ENCODE data around the gene CD2AP.
"Not testable (repeated sequence)": the region's sequence is repeated elsewhere in the genome, so short reads cannot be mapped to it uniquely, and the experiment has no call there.

Gene CD2AP

GRCh38 chr6:47633141-47633540, 155.6 kb downstream of the CD2AP start:
- DNase-seq (ENCODE audit: low read depth in 2 of 2) = no peak

GRCh38 chr6:47634210-47635047, 156.8 kb downstream of the CD2AP start:
- no peak for DNase-seq (ENCODE audit: low read depth in 2 of 2)

GRCh38 chr6:47646689-47647088, 169.1 kb downstream of the CD2AP start:
- no peak for DNase-seq (ENCODE audit: low read depth in 2 of 2)

- DNase-seq (ENCODE audit: low read depth in 2 of 2) = no peak
These were observed 169.6 kb downstream of the CD2AP start for GRCh38 chr6:47647188-47647587.

- DNase-seq (ENCODE audit: low read depth in 2 of 2) = not testable (repeated sequence)
These were observed 170.0 kb downstream of the CD2AP start for GRCh38 chr6:47647626-47648025.

- DNase-seq (ENCODE audit: low read depth in 2 of 2) = no peak
These were observed 170.4 kb downstream of the CD2AP start for GRCh38 chr6:47648031-47648430.

- DNase-seq (ENCODE audit: low read depth in 2 of 2) = no peak
These were observed 173.2 kb downstream of the CD2AP start for GRCh38 chr6:47650553-47651432.

- no peak for DNase-seq (ENCODE audit: low read depth in 2 of 2)
These were observed 173.9 kb downstream of the CD2AP start for GRCh38 chr6:47651505-47651944.

- no peak for DNase-seq (ENCODE audit: low read depth in 2 of 2)
These were observed 176.1 kb downstream of the CD2AP start for GRCh38 chr6:47653706-47654105.

- DNase-seq (ENCODE audit: low read depth in 2 of 2) = no peak
These were observed 176.7 kb downstream of the CD2AP start for GRCh38 chr6:47654255-47654654.

- no peak for DNase-seq (ENCODE audit: low read depth in 2 of 2)
These were observed 178.4 kb downstream of the CD2AP start for GRCh38 chr6:47655719-47656595.

GRCh38 chr6:47661960-47662359, 184.4 kb downstream of the CD2AP start:
- DNase-seq (ENCODE audit: low read depth in 2 of 2) = no peak

- DNase-seq (ENCODE audit: low read depth in 2 of 2) = no peak
These were observed 186.1 kb downstream of the CD2AP start for GRCh38 chr6:47663462-47664216.

GRCh38 chr6:47665112-47665511, 187.5 kb downstream of the CD2AP start:
- no peak for DNase-seq (ENCODE audit: low read depth in 2 of 2)

GRCh38 chr6:47669684-47670513, 192.3 kb downstream of the CD2AP start:
- DNase-seq (ENCODE audit: low read depth in 2 of 2) = no peak

GRCh38 chr6:47670851-47671250, 193.3 kb downstream of the CD2AP start:
- no peak for DNase-seq (ENCODE audit: low read depth in 2 of 2)

- DNase-seq (ENCODE audit: low read depth in 2 of 2) = no peak
These were observed 194.2 kb downstream of the CD2AP start for GRCh38 chr6:47671777-47672176.

- no peak for DNase-seq (ENCODE audit: low read depth in 2 of 2)
These were observed 195.2 kb downstream of the CD2AP start for GRCh38 chr6:47672816-47673215.

- no peak for DNase-seq (ENCODE audit: low read depth in 2 of 2)
These were observed 197.1 kb downstream of the CD2AP start for GRCh38 chr6:47674673-47675072.

Data from fibroblast of skin of left quadriceps (primary cell).